Measurements from ENCODE around the gene GATA2.

Gene GATA2

DNA sequence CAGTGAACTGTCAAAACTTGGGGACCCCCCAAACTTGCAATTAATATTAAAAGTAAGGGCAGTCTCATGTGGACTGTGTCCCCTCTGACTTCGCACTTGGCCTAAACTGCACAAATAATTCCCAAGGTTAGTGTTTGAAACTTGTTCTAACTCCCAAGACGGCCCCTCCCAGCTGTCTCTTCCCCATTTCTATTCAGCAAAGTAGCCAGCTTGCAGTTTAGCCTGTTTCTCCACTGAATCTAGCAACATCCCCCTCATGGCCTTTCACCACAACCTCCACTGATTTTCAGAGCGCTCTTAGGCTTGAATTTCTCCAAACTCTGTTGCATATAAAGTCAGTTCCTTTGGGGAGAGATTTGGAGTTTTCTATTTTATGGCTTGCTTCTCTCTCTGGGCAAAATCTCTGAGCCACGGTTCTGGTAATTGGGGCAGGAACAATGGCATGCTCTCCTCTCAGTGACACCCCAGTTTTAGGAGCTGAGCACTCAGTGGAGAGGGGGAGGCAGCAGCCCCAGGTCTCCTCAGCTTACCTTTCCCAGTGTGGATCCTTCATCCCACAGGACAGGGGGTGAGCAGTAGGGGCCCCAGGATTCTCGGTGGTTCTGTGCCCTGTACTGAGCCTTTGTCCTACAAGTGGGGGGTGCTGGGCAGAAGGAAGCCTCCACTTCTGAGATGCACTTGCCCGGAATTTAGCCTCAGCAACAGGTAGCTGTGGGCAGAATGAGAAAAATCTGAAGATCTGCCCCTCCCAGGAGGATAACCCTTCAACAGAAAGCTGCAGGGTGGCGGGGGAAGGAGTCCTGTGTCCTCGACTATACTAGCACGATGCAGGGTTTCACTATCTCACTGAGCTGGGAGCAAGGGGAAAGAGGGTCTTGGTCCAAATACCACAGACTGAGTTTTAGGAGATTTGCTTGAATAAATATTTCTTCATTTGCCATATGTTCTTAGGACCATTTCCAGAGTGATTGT is 39.3 kb upstream of the GATA2 start:
- Histone ChIP-seq H3K79me1 (ENCODE audit: low read length) (no peaks in the 10 kb centered on the region), H2BK12ac (ENCODE audit: low read length) (no peak overlapping the region), H4K91ac (ENCODE audit: low read depth, low read length) (no peak overlapping the region), H3K23ac (ENCODE audit: low read length) (no peak overlapping the region), H2AFZ (ENCODE audit: insufficient read depth, low read length, poor library complexity) (no peak overlapping the region), H3K27me3 (ENCODE audit: insufficient read depth, low read length) (no peaks in the 10 kb centered on the region), H3K9ac (ENCODE audit: low read length) (no peak overlapping the region), H3K18ac (ENCODE audit: low read length) (no peak overlapping the region), H3K4me3 (ENCODE audit: low read depth, low read length) (no peak overlapping the region), H3K4ac (ENCODE audit: low read depth, low read length) (no peak overlapping the region), H4K12ac (ENCODE audit: low read depth, low read length) (no peak overlapping the region), H3K9me3 (ENCODE audit: insufficient read depth, low read depth, low read length) (no peaks in the 10 kb centered on the region), H4K8ac (ENCODE audit: low read depth, low read length) (no peak overlapping the region), H3K4me2 (ENCODE audit: low read length) (no peak overlapping the region), H2BK5ac (ENCODE audit: low read depth, low read length, poor library complexity) (no peak overlapping the region), H3K36me3 (ENCODE audit: control insufficient read depth in 1 of 2, insufficient read depth in 2 of 2, low read length in 2 of 2) (no peaks in the 10 kb centered on the region), H2BK120ac (ENCODE audit: insufficient read depth, low read length, poor library complexity) (no peak overlapping the region), H3K14ac (ENCODE audit: low read length) (no peak overlapping the region), H3K27ac (ENCODE audit: low read depth, low read length) (no peak overlapping the region), H3K4me1 (ENCODE audit: control insufficient read depth in 1 of 2, insufficient read depth in 2 of 2, low read length in 2 of 2) (peaks cover 2% of the 10 kb centered on the region in 2 experiments), H2AK5ac (ENCODE audit: low read length) (no peak overlapping the region), H3K79me2 (ENCODE audit: control insufficient read depth, insufficient read depth, low read length, poor library complexity) (no peaks in the 10 kb centered on the region)
- no peak for DNase-seq
- WGBS (ENCODE audit: extremely low coverage, insufficient coverage, insufficient read length) = no CpG with 5 or more reads among the region's 9 CpGs

DNA sequence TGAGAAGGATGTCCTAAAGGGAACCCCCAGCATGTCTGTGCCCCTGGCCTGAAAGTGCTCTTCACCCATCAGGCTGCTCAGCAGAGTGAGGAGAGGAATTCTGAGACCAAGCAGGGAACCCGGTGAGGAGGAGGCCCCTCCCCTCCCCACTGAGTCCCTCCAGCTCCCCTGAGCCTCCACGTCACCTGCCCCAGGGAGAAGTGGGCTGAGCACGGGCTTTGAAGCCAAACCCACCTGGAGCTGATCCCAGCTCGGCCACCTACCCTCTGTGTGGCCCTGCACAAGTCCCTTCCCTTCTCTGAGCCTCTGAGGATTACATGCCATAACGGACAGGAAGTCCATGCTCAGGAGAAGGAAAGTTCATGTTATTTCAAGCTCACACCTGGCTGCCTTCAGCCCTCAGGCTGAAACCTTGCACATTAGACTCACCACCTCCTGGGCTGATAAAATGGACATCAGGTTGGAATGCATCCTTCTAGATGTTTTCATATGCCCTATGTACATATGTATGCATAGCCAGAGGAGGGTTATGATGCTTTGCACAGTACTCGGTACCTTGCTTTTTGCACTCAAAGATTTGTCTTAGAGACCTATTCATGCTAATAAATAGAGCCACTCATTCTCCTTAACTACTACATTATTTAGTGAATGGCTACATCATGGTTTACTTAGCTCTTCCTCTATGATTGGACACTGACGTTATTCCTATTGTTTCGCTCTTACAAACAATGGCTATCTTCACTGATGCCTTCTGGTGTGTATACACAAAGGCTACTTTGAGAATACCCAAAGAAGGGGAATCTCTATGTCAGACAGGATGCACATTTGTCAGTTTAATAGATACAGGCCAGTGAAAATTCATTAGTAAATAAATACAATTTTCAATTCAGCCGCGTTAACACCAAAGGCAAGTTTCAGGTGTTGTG is 31.6 kb upstream of the GATA2 start:
- Histone ChIP-seq H2AFZ (ENCODE audit: insufficient read depth, low read length, poor library complexity) (no peak overlapping the region), H3K79me1 (ENCODE audit: low read length) (no peaks in the 10 kb centered on the region), H3K79me2 (ENCODE audit: control insufficient read depth, insufficient read depth, low read length, poor library complexity) (no peaks in the 10 kb centered on the region), H2BK5ac (ENCODE audit: low read depth, low read length, poor library complexity) (no peak overlapping the region), H4K91ac (ENCODE audit: low read depth, low read length) (no peak overlapping the region), H3K9me3 (ENCODE audit: insufficient read depth, low read depth, low read length) (no peaks in the 10 kb centered on the region), H3K14ac (ENCODE audit: low read length) (no peak overlapping the region), H3K9ac (ENCODE audit: low read length) (no peak overlapping the region), H3K27ac (ENCODE audit: low read depth, low read length) (no peak overlapping the region), H3K4ac (ENCODE audit: low read depth, low read length) (no peak overlapping the region), H3K36me3 (ENCODE audit: control insufficient read depth in 1 of 2, insufficient read depth in 2 of 2, low read length in 2 of 2) (no peaks in the 10 kb centered on the region), H2AK5ac (ENCODE audit: low read length) (no peak overlapping the region), H3K18ac (ENCODE audit: low read length) (no peak overlapping the region), H3K4me2 (ENCODE audit: low read length) (no peak overlapping the region), H4K12ac (ENCODE audit: low read depth, low read length) (no peak overlapping the region), H3K23ac (ENCODE audit: low read length) (no peak overlapping the region), H2BK12ac (ENCODE audit: low read length) (no peak overlapping the region), H3K4me3 (ENCODE audit: low read depth, low read length) (no peak overlapping the region), H4K8ac (ENCODE audit: low read depth, low read length) (no peak overlapping the region), H2BK120ac (ENCODE audit: insufficient read depth, low read length, poor library complexity) (no peak overlapping the region), H3K4me1 (ENCODE audit: control insufficient read depth in 1 of 2, insufficient read depth in 2 of 2, low read length in 2 of 2) (no peaks in the 10 kb centered on the region), H3K27me3 (ENCODE audit: insufficient read depth, low read length) (no peaks in the 10 kb centered on the region)
- DNase-seq = peak in 1 of 2 donors; percentile 51
- WGBS (ENCODE audit: extremely low coverage, insufficient coverage, insufficient read length) = no CpG with 5 or more reads among the region's 10 CpGs

DNA sequence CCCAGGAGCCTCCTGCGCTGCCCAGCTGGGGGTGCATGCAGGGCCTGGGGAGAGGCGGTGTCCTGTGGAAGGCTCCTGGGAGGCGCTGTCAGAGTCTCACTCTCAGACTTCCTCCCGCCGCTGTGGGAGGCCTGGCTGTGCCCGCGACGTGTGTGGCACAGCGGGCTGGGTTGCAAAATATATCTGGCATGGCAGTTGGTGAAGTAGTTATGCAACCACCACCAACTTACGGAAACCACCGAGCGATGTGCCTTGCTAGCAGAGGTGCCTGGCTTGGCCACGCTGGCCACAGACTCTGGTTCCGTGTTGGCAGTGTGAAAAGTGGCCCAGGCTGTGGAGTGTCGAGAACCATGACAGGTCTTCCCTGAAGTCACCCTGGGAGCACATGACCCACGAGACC is 30.6 kb upstream of the GATA2 start:
- Histone ChIP-seq H3K79me2 (ENCODE audit: control insufficient read depth, insufficient read depth, low read length, poor library complexity) (no peaks in the 10 kb centered on the region), H3K27me3 (ENCODE audit: insufficient read depth, low read length) (no peaks in the 10 kb centered on the region), H4K12ac (ENCODE audit: low read depth, low read length) (no peak overlapping the region), H3K4me3 (ENCODE audit: low read depth, low read length) (no peak overlapping the region), H3K9me3 (ENCODE audit: insufficient read depth, low read depth, low read length) (no peaks in the 10 kb centered on the region), H3K9ac (ENCODE audit: low read length) (no peak overlapping the region), H2AFZ (ENCODE audit: insufficient read depth, low read length, poor library complexity) (no peak overlapping the region), H2BK5ac (ENCODE audit: low read depth, low read length, poor library complexity) (no peak overlapping the region), H3K4me2 (ENCODE audit: low read length) (no peak overlapping the region), H3K4ac (ENCODE audit: low read depth, low read length) (no peak overlapping the region), H2BK12ac (ENCODE audit: low read length) (no peak overlapping the region), H3K4me1 (ENCODE audit: control insufficient read depth in 1 of 2, insufficient read depth in 2 of 2, low read length in 2 of 2) (no peaks in the 10 kb centered on the region), H4K91ac (ENCODE audit: low read depth, low read length) (no peak overlapping the region), H3K36me3 (ENCODE audit: control insufficient read depth in 1 of 2, insufficient read depth in 2 of 2, low read length in 2 of 2) (no peaks in the 10 kb centered on the region), H3K18ac (ENCODE audit: low read length) (no peak overlapping the region), H3K14ac (ENCODE audit: low read length) (no peak overlapping the region), H3K23ac (ENCODE audit: low read length) (no peak overlapping the region), H2BK120ac (ENCODE audit: insufficient read depth, low read length, poor library complexity) (no peak overlapping the region), H2AK5ac (ENCODE audit: low read length) (no peak overlapping the region), H4K8ac (ENCODE audit: low read depth, low read length) (no peak overlapping the region), H3K79me1 (ENCODE audit: low read length) (no peaks in the 10 kb centered on the region), H3K27ac (ENCODE audit: low read depth, low read length) (no peak overlapping the region)
- no CpG with 5 or more reads among the region's 16 CpGs for WGBS (ENCODE audit: extremely low coverage, insufficient coverage, insufficient read length)
- no peak for DNase-seq

DNA sequence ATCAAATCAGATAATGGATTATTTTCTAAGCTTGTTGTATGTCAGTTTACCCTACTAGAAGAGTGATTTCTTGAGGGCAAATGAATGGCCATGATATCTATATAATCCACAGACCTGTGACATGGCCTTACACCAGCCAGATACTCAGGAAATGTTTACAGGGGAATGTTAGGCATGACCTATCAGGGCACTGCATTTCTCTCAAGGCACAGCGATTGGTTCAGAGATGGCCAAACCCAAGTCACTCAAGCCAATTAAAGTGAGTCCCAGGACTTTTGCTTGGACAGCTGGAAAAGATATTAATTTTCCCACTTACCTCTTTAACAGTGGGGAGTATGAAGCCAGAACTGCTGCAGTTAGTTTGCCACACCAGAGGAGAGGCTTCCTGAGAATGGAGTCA is 28.7 kb upstream of the GATA2 start:
- Histone ChIP-seq H3K79me2 (ENCODE audit: control insufficient read depth, insufficient read depth, low read length, poor library complexity) (no peaks in the 10 kb centered on the region), H3K9ac (ENCODE audit: low read length) (no peak overlapping the region), H3K27me3 (ENCODE audit: insufficient read depth, low read length) (no peaks in the 10 kb centered on the region), H4K8ac (ENCODE audit: low read depth, low read length) (no peak overlapping the region), H2BK12ac (ENCODE audit: low read length) (no peak overlapping the region), H3K79me1 (ENCODE audit: low read length) (no peaks in the 10 kb centered on the region), H3K36me3 (ENCODE audit: control insufficient read depth in 1 of 2, insufficient read depth in 2 of 2, low read length in 2 of 2) (no peaks in the 10 kb centered on the region), H3K4ac (ENCODE audit: low read depth, low read length) (no peak overlapping the region), H3K14ac (ENCODE audit: low read length) (no peak overlapping the region), H2BK5ac (ENCODE audit: low read depth, low read length, poor library complexity) (no peak overlapping the region), H3K23ac (ENCODE audit: low read length) (no peak overlapping the region), H4K12ac (ENCODE audit: low read depth, low read length) (no peak overlapping the region), H4K91ac (ENCODE audit: low read depth, low read length) (no peak overlapping the region), H2AK5ac (ENCODE audit: low read length) (no peak overlapping the region), H3K18ac (ENCODE audit: low read length) (no peak overlapping the region), H3K4me1 (ENCODE audit: control insufficient read depth in 1 of 2, insufficient read depth in 2 of 2, low read length in 2 of 2) (no peaks in the 10 kb centered on the region), H3K4me3 (ENCODE audit: low read depth, low read length) (no peak overlapping the region), H2BK120ac (ENCODE audit: insufficient read depth, low read length, poor library complexity) (no peak overlapping the region), H3K27ac (ENCODE audit: low read depth, low read length) (no peak overlapping the region), H3K9me3 (ENCODE audit: insufficient read depth, low read depth, low read length) (no peaks in the 10 kb centered on the region), H2AFZ (ENCODE audit: insufficient read depth, low read length, poor library complexity) (no peak overlapping the region), H3K4me2 (ENCODE audit: low read length) (no peak overlapping the region)
- WGBS (ENCODE audit: extremely low coverage, insufficient coverage, insufficient read length) = no CpG with 5 or more reads among the region's 1 CpG
- DNase-seq = no peak
